GM12865 (cell line): Measurements from ENCODE around the gene LAMA2.

ENCODE experiments used
- DNase-seq: peaks from one replicate; pipeline ENCODE4 v3.0.0; 2010; ENCODE audit warnings: low read depth
- H3K4me3 ChIP-seq: 2 replicates; pipeline ENCODE4 v1.5.1; 2011; ENCODE audit warnings: mild to moderate bottlenecking, low read depth, low read length, control low read depth
- CTCF ChIP-seq: IDR thresholded peaks from 2 replicates; pipeline ENCODE4 v1.5.1; 2011; ENCODE audit warnings: low read length, control low read depth, low read depth, inconsistent platforms; ENCODE audit not compliant: insufficient read depth; ENCODE audit errors: missing control alignments

The LAMA2 gene

DNA sequence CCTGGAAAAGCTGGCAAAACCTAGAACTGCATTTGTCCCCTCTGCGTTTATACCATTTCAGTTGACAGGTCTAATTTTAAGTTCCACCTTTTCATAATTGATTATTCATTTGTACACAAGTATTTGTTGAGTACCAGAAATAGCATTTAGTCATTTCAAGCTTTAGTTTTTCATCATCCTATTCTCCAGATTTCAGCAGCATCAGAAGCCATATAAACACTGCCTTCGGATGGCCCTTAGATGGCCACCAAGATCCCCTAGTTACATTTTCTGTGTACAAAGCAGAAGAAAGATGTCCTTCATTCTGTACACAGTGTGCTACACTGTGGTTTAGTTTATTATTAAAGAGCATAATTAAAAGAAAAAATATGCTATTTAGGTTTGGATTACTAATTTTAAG is 131.4 kb downstream of the LAMA2 start:
- H3K4me3 ChIP-seq: no peak overlapping the region
- DNase-seq: no peak
- no peak for TF ChIP-seq CTCF

DNA sequence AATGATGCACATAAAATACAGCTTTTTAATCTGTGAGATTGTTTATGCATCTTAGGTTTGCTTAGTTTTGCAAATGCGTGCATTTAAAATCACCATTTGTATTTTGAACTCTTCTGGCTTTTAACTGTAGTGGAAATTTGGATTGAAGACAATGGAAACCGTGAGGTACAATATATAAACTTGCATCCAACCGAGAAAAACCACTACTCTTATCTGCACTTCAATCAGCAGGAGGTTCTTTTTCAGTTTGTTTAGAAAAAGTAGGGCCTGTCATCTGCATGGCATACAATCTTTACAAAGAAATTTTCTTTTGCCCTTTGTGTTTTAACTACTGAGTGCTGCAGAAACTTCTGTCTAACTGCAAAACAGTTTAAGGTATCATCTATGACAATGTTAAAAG is 132.8 kb downstream of the LAMA2 start:
- no peak overlapping the region for H3K4me3 ChIP-seq
- DNase-seq: no peak
- TF ChIP-seq CTCF: no peak

- no peak for DNase-seq
- no peak for TF ChIP-seq CTCF
- H3K4me3 ChIP-seq: no peak overlapping the region
These were observed 133.9 kb downstream of the LAMA2 start for GRCh38 chr6:129016844-129017243.

DNA sequence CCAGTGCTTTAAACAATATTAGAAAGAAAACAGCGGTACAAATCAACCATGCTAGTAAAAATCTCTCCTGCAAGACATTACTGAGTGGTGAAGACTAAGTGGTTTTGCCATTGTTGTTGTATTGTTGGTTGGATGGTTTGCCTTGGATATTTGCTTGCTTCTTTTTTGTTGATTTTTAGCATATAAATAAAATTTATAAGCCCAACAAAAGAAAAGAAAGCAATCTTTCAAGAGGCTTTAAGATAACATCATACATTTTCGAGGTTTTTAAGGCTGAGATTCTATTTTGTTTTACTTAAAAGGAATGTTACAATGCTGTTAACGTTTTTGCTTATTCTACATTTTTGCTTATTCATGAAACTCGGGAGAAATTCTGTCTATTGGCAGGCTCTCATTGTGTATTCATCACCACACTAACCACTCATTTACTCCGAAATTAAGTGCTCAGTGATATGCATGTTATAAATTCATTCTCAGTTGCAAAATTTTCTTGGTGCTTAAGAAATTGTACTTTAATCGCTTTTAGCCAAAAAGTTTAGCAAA is 139.1 kb downstream of the LAMA2 start:
- no peak for TF ChIP-seq CTCF
- DNase-seq: no peak
- H3K4me3 ChIP-seq: no peak overlapping the region

DNA sequence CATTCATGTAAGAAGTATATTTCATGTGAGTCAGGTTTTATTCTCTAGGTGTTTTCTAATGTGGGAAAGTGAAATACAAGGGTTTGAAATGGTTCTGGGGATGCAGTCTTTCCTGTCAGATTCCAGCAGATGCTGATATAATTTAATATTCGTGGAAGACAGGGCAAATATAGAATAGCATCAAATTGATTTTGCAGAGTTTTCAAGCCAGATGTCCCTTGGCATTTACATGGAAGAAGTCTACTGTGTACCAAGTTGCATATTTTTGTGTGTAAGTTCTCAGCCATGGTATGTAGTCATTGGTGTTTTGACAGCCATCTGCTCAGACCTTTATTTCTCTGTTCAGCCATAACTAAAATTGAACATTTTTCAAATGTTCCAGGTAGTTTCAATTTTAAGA is 143.7 kb downstream of the LAMA2 start:
- no peak for TF ChIP-seq CTCF
- DNase-seq: no peak
- no peak overlapping the region for H3K4me3 ChIP-seq

- DNase-seq: no peak
- no peak overlapping the region for H3K4me3 ChIP-seq
- TF ChIP-seq CTCF: no peak
These were observed 146.8 kb downstream of the LAMA2 start for GRCh38 chr6:129029778-129030177.

DNA sequence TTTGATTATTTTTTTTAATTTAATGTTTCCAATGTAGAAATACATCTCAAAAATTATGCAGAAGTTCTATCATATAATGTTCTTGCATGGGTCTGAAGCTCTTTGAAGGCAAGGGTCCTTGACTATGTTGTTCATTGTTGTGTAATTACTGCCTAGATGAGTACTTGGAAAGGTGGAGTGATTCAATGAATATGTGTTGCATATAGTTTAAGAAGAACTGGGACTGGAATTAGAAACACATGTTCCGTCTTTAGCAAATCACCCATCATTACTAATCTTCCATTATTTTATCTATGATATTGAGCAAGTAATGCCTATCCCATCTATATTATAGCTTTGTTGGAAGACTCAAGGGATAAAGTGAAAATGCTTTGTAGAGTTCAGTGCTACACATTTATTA is 147.3 kb downstream of the LAMA2 start:
- DNase-seq: no peak
- no peak for TF ChIP-seq CTCF
- no peak overlapping the region for H3K4me3 ChIP-seq
